SK-N-MC (cell line): ENCODE measurements around the gene MYH8.

Experiments used
- DNase-seq: peaks from one replicate; pipeline ENCODE4 v3.0.0-alpha.2; 2011; ENCODE audit warnings: low read depth, low spot score
- H3K27ac ChIP-seq: fragments of 200-600 bp; sonication (generic); 2 replicates; pipeline ENCODE4 v1.5.1; 2016; ENCODE audit warnings: mixed run types
- H3K36me3 ChIP-seq: fragments of 200-600 bp; sonication (generic); 2 replicates; pipeline ENCODE4 v1.6.1; 2017; ENCODE audit warnings: antibody characterized with exemption, low read length, mixed read lengths; ENCODE audit not compliant: insufficient read depth
- H3K4me3 ChIP-seq: fragments of 200-600 bp; sonication (generic); 2 replicates; pipeline ENCODE4 v1.5.1; 2016
- H3K9ac ChIP-seq: fragments of 200-600 bp; sonication (generic); 2 replicates; pipeline ENCODE4 v1.8.0; 2017; ENCODE audit warnings: mixed run types, mixed read lengths; ENCODE audit not compliant: insufficient read length
- H3K9me3 ChIP-seq: fragments of 200-600 bp; sonication (generic); 2 replicates; pipeline ENCODE4 v1.6.1; 2017; ENCODE audit warnings: low read depth, mild to moderate bottlenecking, antibody characterized with exemption, low read length, moderate library complexity, mixed read lengths
- EZH2 ChIP-seq: fragments of 200-600 bp; sonication (generic); IDR thresholded peaks from one replicate; pipeline ENCODE4 v1.6.1; 2017; ENCODE audit warnings: antibody characterized with exemption
- FOXP2 ChIP-seq: optimal IDR thresholded peaks from 2 replicates; pipeline ENCODE3; 2011; ENCODE audit warnings: mild to moderate bottlenecking, moderate library complexity; ENCODE audit not compliant: insufficient read depth; ENCODE audit errors: extremely low read length, control extremely low read depth
- POLR2AphosphoS5 ChIP-seq: IDR thresholded peaks from 2 replicates; pipeline ENCODE4 v1.6.1; 2012; ENCODE audit warnings: mild to moderate bottlenecking, low read depth, low read length, borderline replicate concordance

Gene MYH8

DNA sequence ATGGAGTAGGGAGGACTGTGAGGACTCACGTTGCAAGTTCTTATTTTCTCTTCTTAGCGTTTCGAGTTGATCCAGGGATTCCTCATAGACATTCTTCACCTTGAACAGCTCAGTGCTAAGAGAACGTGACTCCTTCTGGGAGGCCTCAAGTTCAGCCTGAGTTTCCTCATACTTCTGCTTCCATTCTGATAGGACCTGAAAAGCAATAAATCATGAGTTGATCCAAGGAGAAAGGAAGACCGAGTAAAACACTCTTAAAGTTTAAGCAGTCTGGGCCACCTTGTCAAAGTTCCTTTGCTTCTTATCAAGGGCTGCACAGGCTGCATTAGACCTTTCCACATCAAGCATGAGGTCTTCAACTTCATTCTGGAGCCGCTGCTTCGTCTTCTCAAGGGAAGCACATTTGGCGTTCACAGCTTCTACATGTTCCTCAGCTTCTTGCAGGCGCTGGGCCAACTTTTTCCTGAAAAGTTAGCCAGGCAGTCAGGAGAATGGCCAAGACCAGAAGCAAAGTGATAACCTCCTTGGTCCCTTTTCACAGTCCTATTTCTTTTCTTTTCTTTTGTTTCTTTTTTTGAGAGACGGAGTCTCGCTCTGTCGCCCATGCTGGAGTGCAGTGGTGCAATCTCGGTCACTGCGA lies 25.1 kb downstream of the MYH8 start:
- Histone ChIP-seq H3K36me3 (no peaks in the 10 kb centered on the region), H3K9me3 (no peaks in the 10 kb centered on the region), H3K4me3 (no peak overlapping the region), H3K27ac (no peak overlapping the region), H3K9ac (no peak overlapping the region)
- TF ChIP-seq POLR2AphosphoS5 = no peak
- TF ChIP-seq FOXP2 = no peak
- TF ChIP-seq EZH2 = no peak
- no peak for DNase-seq

DNA sequence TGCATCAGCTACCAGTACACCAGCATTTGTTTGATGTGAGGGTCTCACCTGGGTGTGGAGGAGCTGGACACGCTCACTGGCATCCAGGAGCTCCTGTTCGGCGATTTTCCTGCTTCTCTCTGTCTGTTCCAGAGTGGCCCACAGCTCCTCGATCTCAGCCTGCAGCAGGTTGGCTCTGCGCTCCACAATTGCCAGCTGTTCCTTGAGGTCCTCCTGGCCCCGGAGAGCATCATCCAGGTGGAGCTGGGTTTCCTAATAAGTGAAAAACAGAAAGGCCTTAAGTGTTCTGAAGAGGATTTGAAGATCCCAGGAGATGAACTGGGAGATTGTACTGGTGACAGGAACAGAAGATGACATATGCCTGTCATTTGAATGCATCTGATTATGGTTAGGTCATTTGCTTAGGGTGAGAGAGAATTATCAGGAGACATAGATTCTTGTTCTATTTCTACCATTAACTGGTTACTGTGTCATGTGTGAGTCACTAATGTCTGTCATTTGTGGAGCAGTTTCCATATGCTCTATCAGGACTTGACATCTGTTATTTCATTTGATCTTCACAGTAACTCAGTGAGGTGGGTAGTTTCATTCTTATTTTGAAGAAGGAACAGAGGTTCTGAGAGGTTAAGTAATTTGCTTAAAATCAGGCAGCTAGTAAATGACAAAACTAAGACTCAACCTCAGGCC lies 27.4 kb downstream of the MYH8 start:
- DNase-seq = no peak
- no peaks in the 10 kb centered on the region for H3K9me3 ChIP-seq
- no peaks in the 10 kb centered on the region for H3K36me3 ChIP-seq
- no peak overlapping the region for H3K4me3 ChIP-seq
- H3K27ac ChIP-seq = no peak overlapping the region
- TF ChIP-seq EZH2 (no peak), POLR2AphosphoS5 (no peak), FOXP2 (no peak)
- no peak overlapping the region for H3K9ac ChIP-seq

DNA sequence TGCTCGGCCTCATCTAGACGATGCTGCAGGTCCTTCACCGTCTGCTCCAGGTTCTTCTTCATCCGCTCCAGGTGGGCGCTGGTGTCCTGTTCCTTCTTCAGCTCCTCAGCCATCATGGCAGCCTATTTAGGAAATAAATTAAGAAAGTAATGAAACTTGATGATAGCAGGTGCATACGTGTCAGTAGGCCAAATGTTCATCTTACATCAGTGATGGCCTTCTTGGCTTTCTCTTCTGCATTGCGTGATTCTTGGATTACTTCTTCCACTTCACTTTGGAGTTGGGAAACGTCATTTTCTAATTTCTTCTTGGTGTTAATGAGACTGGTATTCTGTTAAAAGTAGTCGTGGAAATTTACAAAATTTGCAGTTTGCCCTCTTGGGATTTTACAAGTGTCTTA lies 28.9 kb downstream of the MYH8 start:
- no peak overlapping the region for H3K4me3 ChIP-seq
- H3K36me3 ChIP-seq = no peaks in the 10 kb centered on the region
- H3K9ac ChIP-seq = no peak overlapping the region
- TF ChIP-seq EZH2 (no peak), FOXP2 (no peak), POLR2AphosphoS5 (no peak)
- no peak overlapping the region for H3K27ac ChIP-seq
- no peaks in the 10 kb centered on the region for H3K9me3 ChIP-seq
- DNase-seq = no peak

DNA sequence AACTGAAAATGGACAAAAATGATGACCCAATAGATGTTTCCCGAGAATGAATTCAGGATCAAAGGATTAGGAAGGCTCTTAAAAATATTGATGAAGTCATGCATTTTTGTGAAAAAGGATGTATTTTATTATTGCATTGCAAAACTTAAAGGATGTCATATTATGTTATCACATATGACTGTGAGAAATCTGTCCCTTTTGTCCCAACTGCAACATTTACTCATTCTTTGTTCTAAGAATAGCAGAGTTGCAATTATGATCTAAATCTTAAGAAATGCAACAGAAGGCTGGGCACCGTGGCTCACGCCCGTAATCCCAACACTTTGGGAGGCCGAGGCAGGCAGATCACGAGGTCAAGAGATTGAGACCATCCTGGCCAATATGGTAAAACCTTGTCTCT lies 35.9 kb downstream of the MYH8 start:
- Histone ChIP-seq H3K36me3 (no peaks in the 10 kb centered on the region), H3K27ac (no peak overlapping the region), H3K9ac (no peak overlapping the region), H3K4me3 (no peak overlapping the region), H3K9me3 (no peaks in the 10 kb centered on the region)
- DNase-seq = no peak
- TF ChIP-seq POLR2AphosphoS5 (no peak), FOXP2 (no peak), EZH2 (no peak)

DNA sequence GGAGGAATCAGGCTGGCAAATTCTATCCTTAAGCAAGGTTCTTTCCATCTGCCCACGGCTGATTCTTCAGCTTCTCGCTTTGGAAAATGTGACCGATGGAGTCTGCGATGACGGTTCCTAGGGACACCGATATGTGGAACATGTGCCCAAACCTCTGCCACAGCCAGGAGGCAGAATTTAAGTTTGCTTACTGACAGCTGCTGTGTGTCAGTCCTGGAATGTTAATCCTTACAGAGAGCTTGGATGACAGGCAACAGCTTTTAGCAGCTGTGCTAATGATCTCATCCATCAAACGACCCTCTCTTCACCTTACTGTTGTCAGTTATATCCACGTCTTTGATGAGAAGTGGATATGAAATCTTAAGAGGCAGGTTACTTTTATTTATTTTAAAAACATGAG lies 37.6 kb downstream of the MYH8 start:
- no peak overlapping the region for H3K4me3 ChIP-seq
- no peak for DNase-seq
- H3K36me3 ChIP-seq = no peaks in the 10 kb centered on the region
- H3K9ac ChIP-seq = no peak overlapping the region
- H3K27ac ChIP-seq = no peak overlapping the region
- H3K9me3 ChIP-seq = no peaks in the 10 kb centered on the region
- TF ChIP-seq POLR2AphosphoS5 (no peak), EZH2 (no peak), FOXP2 (no peak)

DNA sequence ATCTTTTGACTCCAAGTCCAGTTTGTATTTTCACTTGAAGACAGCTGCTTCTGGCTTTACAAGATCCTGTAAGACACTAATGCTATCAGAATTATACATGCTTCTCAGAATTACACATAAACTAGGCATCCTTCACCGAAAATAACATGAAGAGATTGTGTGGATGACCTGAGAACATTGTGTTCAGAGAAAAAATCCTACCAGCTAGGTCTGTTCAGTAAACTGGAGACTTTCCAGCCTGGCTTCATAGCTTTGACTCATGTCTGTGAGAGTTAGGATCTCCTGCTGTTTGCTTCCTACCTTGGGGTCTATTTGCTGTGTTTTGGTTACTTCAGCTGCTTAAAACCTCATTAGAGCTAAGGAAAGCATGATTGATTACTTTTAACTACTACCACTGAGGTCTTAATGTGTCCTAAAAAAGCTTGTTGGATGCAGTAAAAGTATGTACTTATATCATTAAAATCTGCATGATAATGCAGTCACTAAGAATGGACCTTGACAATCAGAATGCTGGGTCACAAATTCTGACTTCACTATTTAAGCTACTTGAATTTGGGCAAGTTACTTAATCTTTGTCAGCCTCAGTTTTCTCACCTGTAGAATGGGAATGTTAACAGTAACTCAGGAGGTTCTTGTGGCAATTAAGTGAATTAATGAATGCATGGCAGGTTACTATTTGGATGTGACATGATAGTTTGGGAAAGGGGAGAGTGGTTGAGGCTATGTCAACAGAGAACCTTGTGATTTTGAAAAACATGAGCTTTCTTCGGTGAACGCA lies 40.9 kb downstream of the MYH8 start:
- Histone ChIP-seq H3K36me3 (no peaks in the 10 kb centered on the region), H3K9ac (no peak overlapping the region), H3K4me3 (no peak overlapping the region), H3K9me3 (no peaks in the 10 kb centered on the region), H3K27ac (no peak overlapping the region)
- no peak for TF ChIP-seq FOXP2
- TF ChIP-seq POLR2AphosphoS5 = no peak
- TF ChIP-seq EZH2 = no peak
- DNase-seq = no peak

DNA sequence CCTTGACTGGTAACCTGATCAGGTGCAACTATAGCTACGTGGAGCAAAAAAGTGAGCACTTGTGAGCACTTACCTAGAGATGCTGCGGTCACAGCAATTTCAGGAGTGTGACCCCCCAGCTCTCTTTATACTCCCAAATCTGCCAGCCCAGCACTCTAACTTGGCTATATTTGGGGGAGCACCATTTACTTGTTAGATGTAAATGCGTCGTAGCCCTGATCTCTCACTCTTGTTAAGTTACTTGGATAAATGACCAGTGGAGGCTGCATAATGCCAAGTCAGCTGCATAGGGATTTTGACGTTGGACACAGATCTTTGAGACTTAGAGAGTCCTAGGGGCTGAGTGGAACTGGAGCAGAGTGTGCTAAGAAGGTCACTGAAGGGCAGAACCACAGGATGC lies 48.8 kb downstream of the MYH8 start, which contains the start of gene MYH13:
Gene MYH13, minus strand, starts transcription at position 101 of the 400 bp plus-strand sequence. CDS start 8,476 bp downstream, outside the sequence.
- TF ChIP-seq FOXP2 = no peak
- no peak for TF ChIP-seq POLR2AphosphoS5
- no peak for TF ChIP-seq EZH2
- DNase-seq = no peak
- H3K4me3 ChIP-seq = no peak within 1 kb of the TSS
- H3K36me3 ChIP-seq = no peaks in the 10 kb centered on the region
- no peak within 1 kb of the TSS for H3K27ac ChIP-seq
- H3K9me3 ChIP-seq = no peaks in the 10 kb centered on the region
- H3K9ac ChIP-seq = no peak within 1 kb of the TSS

DNA sequence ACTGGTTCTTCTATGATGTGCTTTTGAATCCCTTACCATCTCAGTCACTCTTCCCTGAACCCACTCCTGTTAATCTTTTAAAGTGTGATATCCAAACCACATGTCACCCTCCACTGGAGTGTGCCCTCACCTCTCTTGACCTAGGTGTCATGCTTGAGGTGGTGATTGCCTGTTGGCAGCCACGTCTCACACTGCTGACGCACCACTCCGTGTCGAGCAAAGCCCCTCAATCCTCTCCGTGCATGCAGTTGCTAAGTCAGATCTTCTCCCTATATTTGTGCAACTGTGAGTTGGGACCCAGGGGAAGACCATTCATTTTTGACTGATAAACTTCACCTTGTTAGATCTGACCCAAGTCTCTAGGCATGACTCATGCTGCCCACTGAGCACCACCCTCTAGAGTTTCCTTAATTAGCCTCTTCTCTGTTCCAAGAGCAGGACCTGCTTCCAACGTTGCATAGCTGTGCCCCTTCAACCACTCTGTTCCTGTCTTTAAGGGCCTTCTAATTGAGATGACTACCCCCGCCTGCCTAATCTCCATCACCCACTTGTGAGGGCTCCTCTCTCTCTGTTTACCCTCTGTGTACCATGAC lies 51.6 kb downstream of the MYH8 start:
- no peaks in the 10 kb centered on the region for H3K36me3 ChIP-seq
- no peak overlapping the region for H3K27ac ChIP-seq
- no peaks in the 10 kb centered on the region for H3K9me3 ChIP-seq
- no peak overlapping the region for H3K9ac ChIP-seq
- TF ChIP-seq FOXP2 (no peak), EZH2 (no peak), POLR2AphosphoS5 (no peak)
- no peak for DNase-seq
- no peak overlapping the region for H3K4me3 ChIP-seq
